MM.1S (cell line): Measurements from ENCODE around the gene PATZ1.
"Not testable (repeated sequence)": the region's sequence is repeated elsewhere in the genome, so short reads cannot be mapped to it uniquely, and the experiment has no call there.

Source experiments
- CTCF ChIP-seq: fragments of 300-600 bp; sonication (generic); IDR thresholded peaks from 2 replicates; pipeline ENCODE4 v1.5.1; 2016; ENCODE audit warnings: antibody characterized with exemption, low read length, mixed read lengths
- EZH2 ChIP-seq: fragments of 300-600 bp; sonication (generic); optimal IDR thresholded peaks from 2 replicates; pipeline ENCODE3; 2017; ENCODE audit warnings: low read depth, mild to moderate bottlenecking, antibody characterized with exemption, low read length, mixed read lengths
- EZH2phosphoT487 ChIP-seq: fragments of 300-600 bp; sonication (generic); IDR thresholded peaks from 2 replicates; pipeline ENCODE4 v1.6.1; 2018; ENCODE audit warnings: antibody characterized with exemption, low read length

DNA sequence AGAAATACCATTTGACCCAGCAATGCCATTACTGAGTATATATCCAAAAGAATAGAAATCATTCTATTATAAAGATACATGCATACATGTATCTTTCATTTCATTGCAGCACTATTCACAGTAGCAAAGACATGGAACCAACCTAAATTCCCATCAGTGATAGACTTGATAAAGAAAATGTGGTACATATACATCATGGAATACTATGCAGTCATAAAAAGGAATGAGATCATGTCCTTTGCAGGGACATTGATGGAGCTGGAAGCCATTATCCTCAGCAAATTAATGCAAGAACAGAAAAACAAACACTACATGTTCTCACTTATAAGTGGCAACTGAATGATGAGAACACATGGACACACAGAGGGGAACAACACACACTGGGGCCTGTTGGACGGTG is 31.9 kb downstream of the PATZ1 start:
- not testable (repeated sequence) for TF ChIP-seq CTCF, EZH2, EZH2phosphoT487
